Transverse colon (tissue), 4 donors: ENCODE measurements around the gene NSD1.

ENCODE experiments used
- CTCF ChIP-seq, 5 experiments: fragments of 200-600 bp in 3 of 5; fragments of 450-650 bp in 2 of 5; sonication (generic) in 3 of 5; IDR thresholded peaks; 1 replicate in 2 of 5; 2 replicates in 3 of 5; pipeline ENCODE4 v1.5.1; 2016 to 2017; ENCODE audit warnings: antibody characterized with exemption in 5 of 5, inconsistent platforms in 3 of 5, mild to moderate bottlenecking in 2 of 5, moderate library complexity in 1 of 5
- POLR2A ChIP-seq: fragments of 450-650 bp; IDR thresholded peaks from one replicate; pipeline ENCODE4 v1.6.1; 2016; ENCODE audit warnings: antibody characterized with exemption, mild to moderate bottlenecking, moderate library complexity
- POLR2AphosphoS5 ChIP-seq, 3 donors: sonication (generic); formaldehyde crosslinking; IDR thresholded peaks; one replicate each; pipeline ENCODE4 v1.6.1; 2016; ENCODE audit warnings: antibody characterized with exemption in 3 of 3

GRCh38 chr5:177183142-177183541, 49.6 kb downstream of the NSD1 start:
- TF ChIP-seq POLR2A (no peak), CTCF (IDR thresholded peaks at IDR 0.05) (no peak), POLR2AphosphoS5 (IDR thresholded peaks at IDR 0.05) (no peak)
